PC-3 (cell line): ENCODE data around the gene KDM2B. TPM values are rescaled to one million over a fixed set of nuclear protein-coding genes. Genes with fewer than 3 reads are reported as not detected.

Experiments
- ATAC-seq: fragments of 200-7000 bp; cut with Tn5 transposase; 2 replicates; pipeline ENCODE4 v1.9.1; 2020; ENCODE audit warnings: mild to moderate bottlenecking, moderate library complexity
- BruUV-seq: library from RNA; stranded (reverse); fragments of 400-500 nt; replicated peaks from 2 replicates; lab custom pipeline; 2021; lab: Mats Ljungman, UMichigan
- CTCF ChIA-PET: fragments of 300-600 bp; sonication (Branson Sonifier 250); formaldehyde crosslinking; loops from one replicate; lab custom pipeline; 2022; ENCODE audit warnings: antibody characterized with exemption; lab: Charles Lee
- POLR2A ChIA-PET: fragments of 300-600 bp; sonication (Branson Sonifier 250); formaldehyde crosslinking; loops from one replicate; lab custom pipeline; 2022; ENCODE audit warnings: antibody characterized with exemption; ENCODE audit not compliant: unreplicated experiment; lab: Charles Lee
- DNase-seq: peaks from one replicate; pipeline ENCODE4 v3.0.0-alpha.2; 2015
- H2AFZ ChIP-seq: fragments of 300-600 bp; sonication (generic); 2 replicates; pipeline ENCODE4 v1.6.0; 2016; ENCODE audit warnings: antibody characterized with exemption, low read length
- H3F3A ChIP-seq: fragments of 300-600 bp; sonication (generic); one replicate; pipeline ENCODE4 v1.6.0; 2017; ENCODE audit warnings: antibody characterized with exemption, low read length, control low read depth, mild to moderate bottlenecking; ENCODE audit not compliant: unreplicated experiment
- H3K27ac ChIP-seq: fragments of 300-600 bp; sonication (generic); 2 replicates; pipeline ENCODE4 v1.5.1; 2016; ENCODE audit warnings: mild to moderate bottlenecking, low read length
- H3K27me3 ChIP-seq: fragments of 300-600 bp; sonication (generic); 2 replicates; pipeline ENCODE4 v1.6.1; 2016; ENCODE audit warnings: low read length, mixed read lengths
- H3K36me3 ChIP-seq: fragments of 300-600 bp; sonication (generic); 2 replicates; pipeline ENCODE4 v1.6.1; 2016; ENCODE audit warnings: low read depth, mixed run types, low read length, mixed read lengths
- H3K4me1 ChIP-seq: fragments of 300-600 bp; sonication (generic); 2 replicates; pipeline ENCODE4 v1.5.1; 2016; ENCODE audit warnings: low read length; ENCODE audit not compliant: insufficient read depth
- H3K4me2 ChIP-seq: fragments of 300-600 bp; sonication (generic); 2 replicates; pipeline ENCODE4 v1.6.0; 2016; ENCODE audit warnings: low read length
- H3K4me3 ChIP-seq: fragments of 300-600 bp; sonication (generic); 2 replicates; pipeline ENCODE4 v1.5.1; 2016; ENCODE audit warnings: mild to moderate bottlenecking, low read length, mixed read lengths
- H3K79me2 ChIP-seq: fragments of 300-600 bp; sonication (generic); 2 replicates; pipeline ENCODE4 v1.6.1; 2017; ENCODE audit warnings: low read length, mixed read lengths
- H3K9ac ChIP-seq: fragments of 300-600 bp; sonication (generic); 2 replicates; pipeline ENCODE4 v1.6.0; 2016; ENCODE audit warnings: mild to moderate bottlenecking, low read length
- H3K9me2 ChIP-seq: fragments of 300-600 bp; sonication (generic); replicated peaks from 2 replicates; pipeline ENCODE4 v1.6.1; 2016; ENCODE audit warnings: mixed run types, low read length, mixed read lengths
- H3K9me3 ChIP-seq: fragments of 300-600 bp; sonication (generic); 2 replicates; pipeline ENCODE4 v1.6.1; 2016; ENCODE audit warnings: low read length, mixed read lengths
- H4K20me1 ChIP-seq: fragments of 300-600 bp; sonication (generic); 2 replicates; pipeline ENCODE4 v1.6.1; 2016; ENCODE audit warnings: low read length, mixed read lengths
- CTCF ChIP-seq: fragments of 300-600 bp; sonication (generic); conservative IDR thresholded peaks from 2 replicates; pipeline ENCODE4 v1.5.1; 2017; ENCODE audit warnings: antibody characterized with exemption, low read depth, mild to moderate bottlenecking, low read length
- EZH2 ChIP-seq: fragments of 300-600 bp; sonication (generic); IDR thresholded peaks from one replicate; pipeline ENCODE4 v1.6.1; 2017; ENCODE audit warnings: antibody characterized with exemption, mild to moderate bottlenecking, low read length; ENCODE audit not compliant: unreplicated experiment
- EZH2phosphoT487 ChIP-seq: fragments of 300-600 bp; sonication (generic); IDR thresholded peaks from 2 replicates; pipeline ENCODE4 v1.6.1; 2018; ENCODE audit warnings: mild to moderate bottlenecking, antibody characterized with exemption, low read length, borderline replicate concordance
- intact Hi-C: fragments of 100-400 bp; cut with micrococcal nuclease; formaldehyde crosslinking; loops from 2 replicates; pipeline ENCODE4 v1.9.0; 2023
- total RNA-seq: library from RNA; depleted of rRNA; stranded (reverse); fragments of >200 nt; gene quantifications from 2 replicates; pipeline ENCODE4 v1.2.3, GENCODE V29; 2014

The KDM2B gene
- total RNA-seq, 1 experiment from 2014 or later, result 52.5 TPM

- Histone ChIP-seq H3K27ac (no peak overlapping the region), H3K4me3 (no peak overlapping the region), H3K79me2 (no peaks in the 10 kb centered on the region), H3K9me2 (no peaks in the 10 kb centered on the region), H3K36me3 (no peaks in the 10 kb centered on the region; the same call in 1 of the 2 replicates), H4K20me1 (no peaks in the 10 kb centered on the region), H3K9ac (no peak overlapping the region), H3F3A (no peaks in the 10 kb centered on the region), H3K4me1 (no peaks in the 10 kb centered on the region), H3K27me3 (no peaks in the 10 kb centered on the region), H2AFZ (no peak overlapping the region), H3K9me3 (no peaks in the 10 kb centered on the region), H3K4me2 (no peak overlapping the region)
- ATAC-seq (no peak), DNase-seq (no peak)
- intact Hi-C loops, result no loop called here
- BruUV-seq, result no TSS peak
- TF ChIP-seq EZH2, result no peak
- TF ChIP-seq CTCF, result no peak
- no peak for TF ChIP-seq EZH2phosphoT487
- CTCF ChIA-PET, result interaction anchor here (0.7 kb wide), 1 partner anchor 35 kb away, joined by 3 read pairs; no protein-coding TSS in a partner anchor
- POLR2A ChIA-PET, result no interaction called here
Observed at GRCh38 chr12:121504505-121504904, 76.3 kb downstream of the KDM2B start.

- Histone ChIP-seq H3K36me3 (no peaks in the 10 kb centered on the region; the same call in 1 of the 2 replicates), H3F3A (no peaks in the 10 kb centered on the region), H4K20me1 (no peaks in the 10 kb centered on the region), H2AFZ (no peak overlapping the region), H3K9me3 (no peaks in the 10 kb centered on the region), H3K27me3 (no peaks in the 10 kb centered on the region), H3K4me3 (no peak overlapping the region), H3K27ac (no peak overlapping the region), H3K9me2 (no peaks in the 10 kb centered on the region), H3K9ac (no peak overlapping the region), H3K79me2 (no peaks in the 10 kb centered on the region), H3K4me2 (no peak overlapping the region), H3K4me1 (no peaks in the 10 kb centered on the region)
- intact Hi-C loops, result no loop called here
- no TSS peak for BruUV-seq
- TF ChIP-seq EZH2phosphoT487 (no peak), CTCF (no peak), EZH2 (no peak)
- DNase-seq (no peak), ATAC-seq (no peak)
- ChIA-PET CTCF (no interaction called here), POLR2A (no interaction called here)
Observed at GRCh38 chr12:121503395-121503794, 77.4 kb downstream of the KDM2B start.

GRCh38 chr12:121501946-121502345 is 78.9 kb downstream of the KDM2B start:
- ChIA-PET CTCF (no interaction called here), POLR2A (interaction anchor here (0.6 kb wide), 1 partner anchor 9 kb away, joined by 5 read pairs; no protein-coding TSS in a partner anchor)
- H3F3A ChIP-seq, result no peaks in the 10 kb centered on the region
- H3K4me2 ChIP-seq, result no peak overlapping the region
- no TSS peak for BruUV-seq
- H3K4me3 ChIP-seq, result no peak overlapping the region
- H3K36me3 ChIP-seq, result no peaks in the 10 kb centered on the region; the same call in 1 of the 2 replicates
- H3K9me3 ChIP-seq, result no peaks in the 10 kb centered on the region
- H3K27ac ChIP-seq, result no peak overlapping the region
- H3K4me1 ChIP-seq, result no peaks in the 10 kb centered on the region
- DNase-seq, result no peak
- H3K9me2 ChIP-seq, result no peaks in the 10 kb centered on the region
- no peaks in the 10 kb centered on the region for H3K27me3 ChIP-seq
- ATAC-seq, result no peak
- H4K20me1 ChIP-seq, result no peaks in the 10 kb centered on the region
- H3K79me2 ChIP-seq, result no peaks in the 10 kb centered on the region
- no peak overlapping the region for H2AFZ ChIP-seq
- TF ChIP-seq CTCF (no peak), EZH2phosphoT487 (no peak)
- no peak overlapping the region for H3K9ac ChIP-seq
- intact Hi-C loops, result loop anchor here (2.0 kb wide), 1 partner anchor 181 kb away; no protein-coding TSS in a partner anchor
